ENCODE results near the gene MACROD1. TPM values are rescaled to one million over a fixed set of nuclear protein-coding genes. Genes with fewer than 3 reads are reported as not detected.

Gene MACROD1
- total and polyA plus RNA-seq, 2 donors (not counting 3 experiments of a cell fraction or from before 2014, with no cell fraction given), result 11.0 to 16.2 TPM

DNA sequence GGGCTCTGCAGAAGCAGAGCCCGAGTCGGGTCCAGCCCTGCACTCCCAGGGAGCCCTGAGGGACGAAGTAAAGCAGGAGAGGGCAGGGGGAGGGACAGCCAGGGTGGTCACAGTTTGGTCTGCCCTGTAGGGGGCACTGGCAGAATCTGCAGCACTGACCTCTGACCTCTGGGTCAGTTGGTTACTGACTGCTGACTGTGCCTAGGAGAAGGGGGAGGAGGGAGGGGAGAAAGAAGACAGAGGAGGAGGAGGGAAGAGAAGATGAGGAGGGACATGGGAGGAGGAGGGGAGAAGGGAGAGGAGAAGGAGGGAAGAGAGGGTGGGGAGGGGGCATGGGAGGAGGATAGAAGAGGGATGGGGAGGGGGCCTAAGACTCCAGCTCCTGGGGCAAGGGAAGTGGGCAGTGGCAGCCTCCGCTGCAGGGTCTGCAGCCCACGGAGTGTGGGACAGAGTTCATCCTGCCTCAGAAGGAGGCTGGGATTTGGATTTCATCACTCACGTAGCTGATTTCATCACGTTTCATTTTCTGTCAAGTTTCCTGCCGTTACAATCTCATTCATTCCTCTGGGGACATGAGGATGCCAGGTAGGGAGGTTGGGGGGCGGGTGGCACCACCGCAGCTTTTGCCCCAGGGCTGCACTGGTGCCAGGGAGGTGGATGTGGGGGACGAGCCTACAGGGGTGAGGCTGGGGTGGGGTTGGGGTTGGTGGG, 75.0 kb downstream of the MACROD1 start:
- no peaks in the 10 kb centered on the region for H3K79me2 ChIP-seq (ENCODE audit: control insufficient read depth, insufficient read depth, low read length)
- no peak overlapping the region for H3K27ac ChIP-seq (ENCODE audit: insufficient read depth, low read depth, low read length)
- no peak for DNase-seq (ENCODE audit: low read depth, low spot score)
- dilution Hi-C loops (cut with MboI; ENCODE audit: extremely low pct_ligation_motif_present, low sequenced_read_pairs) (no loop called here), intact Hi-C loops (cut with micrococcal nuclease) (loop anchor here (5.0 kb wide), 1 partner anchor 56 kb away; no protein-coding TSS in a partner anchor)
- H3K9ac ChIP-seq (replicated peaks; ENCODE audit: extremely low read depth, insufficient read depth, low read length), result no peak overlapping the region
- H3K27me3 ChIP-seq (ENCODE audit: control insufficient read depth in 2 of 2, insufficient read depth in 2 of 2, low read length in 2 of 2), result no peaks in the 10 kb centered on the region
- no peak overlapping the region for H3K4me2 ChIP-seq (ENCODE audit: insufficient read depth, low read length)
- peaks cover 15% of the 10 kb centered on the region for H3K4me1 ChIP-seq (ENCODE audit: control insufficient read depth, extremely low read depth, insufficient read depth, low read length)
- H3K4me3 ChIP-seq (replicated peaks in 1 of 3; ENCODE audit: insufficient read depth in 1 of 3, low read depth in 1 of 3, low read length in 3 of 3), result no peak overlapping the region
- no peaks in the 10 kb centered on the region for H3K36me3 ChIP-seq (ENCODE audit: control insufficient read depth in 2 of 2, extremely low read depth in 1 of 2, insufficient read depth in 2 of 2, low read length in 2 of 2)
- no peaks in the 10 kb centered on the region for H3K9me1 ChIP-seq (replicated peaks; ENCODE audit: control insufficient read depth, extremely low read depth, insufficient read depth, low read length)
- ChIA-PET POLR2A (no interaction called here), CTCF (no interaction called here)
- TF ChIP-seq JUN (IDR thresholded peaks at IDR 0.05; ENCODE audit: borderline replicate concordance, insufficient read depth, insufficient read length, low read depth), result no peak
- TF ChIP-seq, protein P1, sequence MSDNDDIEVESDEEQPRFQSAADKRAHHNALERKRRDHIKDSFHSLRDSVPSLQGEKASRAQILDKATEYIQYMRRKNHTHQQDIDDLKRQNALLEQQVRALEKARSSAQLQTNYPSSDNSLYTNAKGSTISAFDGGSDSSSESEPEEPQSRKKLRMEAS (IDR thresholded peaks at IDR 0.05; ENCODE audit: insufficient read depth, insufficient read length), result no peak
- no peak for TF ChIP-seq EZH2 (IDR thresholded peaks at IDR 0.05; ENCODE audit: borderline replicate concordance, low read depth, low read length, severe bottlenecking)
- no peak for TF ChIP-seq GATA2 (IDR thresholded peaks at IDR 0.05; ENCODE audit: insufficient read depth, insufficient read length, low read depth, low read length)
- TF ChIP-seq MYC (IDR thresholded peaks at IDR 0.05; ENCODE audit: low read depth, low read length), result no peak
- TF ChIP-seq, protein P2, sequence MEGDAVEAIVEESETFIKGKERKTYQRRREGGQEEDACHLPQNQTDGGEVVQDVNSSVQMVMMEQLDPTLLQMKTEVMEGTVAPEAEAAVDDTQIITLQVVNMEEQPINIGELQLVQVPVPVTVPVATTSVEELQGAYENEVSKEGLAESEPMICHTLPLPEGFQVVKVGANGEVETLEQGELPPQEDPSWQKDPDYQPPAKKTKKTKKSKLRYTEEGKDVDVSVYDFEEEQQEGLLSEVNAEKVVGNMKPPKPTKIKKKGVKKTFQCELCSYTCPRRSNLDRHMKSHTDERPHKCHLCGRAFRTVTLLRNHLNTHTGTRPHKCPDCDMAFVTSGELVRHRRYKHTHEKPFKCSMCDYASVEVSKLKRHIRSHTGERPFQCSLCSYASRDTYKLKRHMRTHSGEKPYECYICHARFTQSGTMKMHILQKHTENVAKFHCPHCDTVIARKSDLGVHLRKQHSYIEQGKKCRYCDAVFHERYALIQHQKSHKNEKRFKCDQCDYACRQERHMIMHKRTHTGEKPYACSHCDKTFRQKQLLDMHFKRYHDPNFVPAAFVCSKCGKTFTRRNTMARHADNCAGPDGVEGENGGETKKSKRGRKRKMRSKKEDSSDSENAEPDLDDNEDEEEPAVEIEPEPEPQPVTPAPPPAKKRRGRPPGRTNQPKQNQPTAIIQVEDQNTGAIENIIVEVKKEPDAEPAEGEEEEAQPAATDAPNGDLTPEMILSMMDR (IDR thresholded peaks at IDR 0.05; ENCODE audit: extremely low read depth in 1 of 2, insufficient read depth in 1 of 2, low read depth in 1 of 2, low read length in 2 of 2), result no peak
- TF ChIP-seq POLR2AphosphoS5 (IDR thresholded peaks at IDR 0.05; ENCODE audit: insufficient read depth, low read depth, low read length), result no peak
- no peak for TF ChIP-seq POLR2A (IDR thresholded peaks at IDR 0.05; ENCODE audit: low read depth, low read length)
- TF ChIP-seq FOS (IDR thresholded peaks at IDR 0.05; ENCODE audit: borderline replicate concordance, insufficient read depth, low read length), result no peak
- no TSS peak for BruUV-seq (replicated peaks)
- H3K9me3 ChIP-seq (replicated peaks; ENCODE audit: control insufficient read depth, insufficient read depth, low read length), result no peaks in the 10 kb centered on the region
- no peak overlapping the region for H2AFZ ChIP-seq (ENCODE audit: low read depth, low read length)
- no peaks in the 10 kb centered on the region for H4K20me1 ChIP-seq (replicated peaks; ENCODE audit: control insufficient read depth, extremely low read depth, insufficient read depth, low read length)
- no peak for FAIRE-seq

Data from endothelial cell of umbilical vein (primary cell).